ENCODE data around the gene ETV6. TPM values are rescaled to one million over a fixed set of nuclear protein-coding genes. Genes with fewer than 3 reads are reported as not detected.
A peak's percentile ranks its signal among the peaks of the same experiment; 100 is the strongest.

ETV6 gene
- total RNA-seq, 2 experiments from 2014 or later, result 53.7 to 54.9 TPM

DNA sequence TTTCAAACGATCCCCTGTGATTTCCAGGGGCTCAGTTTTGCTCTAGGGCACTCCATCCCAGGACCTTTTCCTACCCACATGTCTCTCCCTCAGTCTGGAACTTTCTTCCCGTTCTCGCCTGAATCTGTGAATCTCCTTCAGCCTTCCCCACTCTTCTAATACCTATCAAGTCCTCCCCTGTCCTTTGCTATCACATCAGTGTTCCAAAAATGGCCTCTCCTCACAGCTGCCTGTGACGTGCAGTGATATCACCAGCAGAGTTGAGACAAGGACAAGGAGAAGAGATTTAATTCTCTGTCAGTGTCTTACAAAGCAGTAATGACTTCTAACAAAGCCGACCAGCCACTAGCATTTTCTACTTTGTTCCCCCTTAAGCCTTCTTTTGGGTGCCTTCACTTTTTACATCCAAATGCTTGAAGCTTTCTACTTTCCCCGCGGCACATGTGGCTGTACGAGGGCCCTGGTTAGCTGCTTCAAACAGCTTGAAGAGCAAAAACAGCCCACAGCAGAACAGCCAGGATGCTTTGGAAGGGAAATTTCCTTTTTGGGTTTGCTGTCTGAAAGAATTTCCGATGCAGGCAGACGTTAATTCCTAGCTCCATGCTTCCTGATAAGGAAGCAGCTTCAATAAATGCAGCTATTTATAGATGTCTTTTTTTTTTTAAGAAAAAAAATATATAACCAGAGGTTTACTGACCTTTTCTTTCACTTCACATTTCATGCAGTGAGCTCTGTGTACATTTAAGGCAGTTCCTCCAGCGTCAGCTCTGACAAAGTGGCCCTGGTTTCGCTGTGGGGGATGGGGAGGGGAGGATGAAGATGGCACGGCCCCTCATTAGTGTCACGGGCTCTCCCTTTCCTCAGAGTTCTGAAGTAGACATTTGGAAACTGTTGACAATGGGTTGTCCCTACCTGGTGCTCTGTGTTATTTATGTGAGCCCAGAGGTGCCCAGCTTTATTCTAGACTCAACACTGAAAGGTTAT is 109.3 kb downstream of the ETV6 start:
- Mint-ChIP-seq H3K27ac (no peak overlapping the region), H3K36me3 (ENCODE audit: low read depth) (peaks cover 36% of the 10 kb centered on the region), H3K27me3 (no peaks in the 10 kb centered on the region), H3K4me1 (peaks cover 30% of the 10 kb centered on the region), H3K4me3 (no peak overlapping the region), H3K9me3 (no peaks in the 10 kb centered on the region)
- DNase-seq, result no peak
- CTCF ChIA-PET, result interaction anchor here (0.6 kb wide), 1 partner anchor 265 kb away, joined by 4 read pairs; no protein-coding TSS in a partner anchor
- POLR2A ChIA-PET, result interaction anchor here (1.0 to 1.4 kb wide), 2 partner anchors 14 to 28 kb away, joined by 3 to 4 read pairs; no protein-coding TSS in a partner anchor

DNA sequence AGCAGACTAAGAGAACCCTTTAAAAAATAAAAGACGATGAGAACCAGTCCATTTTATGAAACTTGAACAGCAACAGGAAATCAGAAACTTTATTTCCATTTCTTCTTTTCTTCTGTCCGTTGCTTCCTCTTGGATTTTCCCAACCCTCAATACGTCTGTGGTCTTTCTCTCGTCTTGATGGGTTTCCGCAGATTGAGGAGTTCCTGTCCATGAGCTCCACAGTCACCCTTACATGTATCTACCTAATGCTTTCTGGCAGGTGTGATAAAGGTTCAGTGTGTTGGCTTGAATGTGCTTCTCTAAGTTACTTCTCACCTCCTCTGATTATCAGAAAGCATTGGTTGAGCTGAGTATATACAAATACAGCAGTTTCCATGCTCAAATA is 110.0 kb downstream of the ETV6 start:
- peaks cover 33% of the 10 kb centered on the region for H3K36me3 Mint-ChIP-seq (ENCODE audit: low read depth)
- no peaks in the 10 kb centered on the region for H3K9me3 Mint-ChIP-seq
- no peak for DNase-seq
- CTCF ChIA-PET, result no interaction called here
- no peak overlapping the region for H3K4me3 Mint-ChIP-seq
- H3K4me1 Mint-ChIP-seq, result peaks cover 32% of the 10 kb centered on the region
- POLR2A ChIA-PET, result no interaction called here
- no peak overlapping the region for H3K27ac Mint-ChIP-seq
- H3K27me3 Mint-ChIP-seq, result no peaks in the 10 kb centered on the region

DNA sequence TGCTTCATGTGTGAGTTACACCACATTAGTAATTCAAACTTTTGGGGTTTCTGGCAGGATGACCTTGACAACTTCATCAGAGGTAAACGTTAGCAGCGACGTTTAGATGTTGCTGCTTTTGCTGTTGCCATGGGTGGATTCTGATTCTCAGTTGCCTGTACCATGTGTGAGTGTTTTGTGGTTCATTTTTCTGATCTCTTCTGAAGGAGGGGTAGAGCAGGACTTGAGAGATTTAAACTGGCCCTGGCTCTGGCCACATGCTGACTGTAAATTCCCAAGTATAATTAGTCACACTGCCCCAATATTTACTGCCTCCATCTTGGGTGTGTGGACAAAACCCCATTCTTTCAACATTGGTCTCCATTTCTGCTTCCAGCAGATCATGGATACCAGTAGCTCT is 110.4 kb downstream of the ETV6 start:
- CTCF ChIA-PET, result no interaction called here
- Mint-ChIP-seq H3K36me3 (ENCODE audit: low read depth) (peaks cover 32% of the 10 kb centered on the region), H3K9me3 (no peaks in the 10 kb centered on the region), H3K27ac (no peak overlapping the region), H3K4me1 (peaks cover 34% of the 10 kb centered on the region), H3K4me3 (no peak overlapping the region), H3K27me3 (no peaks in the 10 kb centered on the region)
- POLR2A ChIA-PET, result interaction anchor here (0.9 kb wide), 1 partner anchor 243 kb away, joined by 3 read pairs; no protein-coding TSS in a partner anchor
- no peak for DNase-seq

DNA sequence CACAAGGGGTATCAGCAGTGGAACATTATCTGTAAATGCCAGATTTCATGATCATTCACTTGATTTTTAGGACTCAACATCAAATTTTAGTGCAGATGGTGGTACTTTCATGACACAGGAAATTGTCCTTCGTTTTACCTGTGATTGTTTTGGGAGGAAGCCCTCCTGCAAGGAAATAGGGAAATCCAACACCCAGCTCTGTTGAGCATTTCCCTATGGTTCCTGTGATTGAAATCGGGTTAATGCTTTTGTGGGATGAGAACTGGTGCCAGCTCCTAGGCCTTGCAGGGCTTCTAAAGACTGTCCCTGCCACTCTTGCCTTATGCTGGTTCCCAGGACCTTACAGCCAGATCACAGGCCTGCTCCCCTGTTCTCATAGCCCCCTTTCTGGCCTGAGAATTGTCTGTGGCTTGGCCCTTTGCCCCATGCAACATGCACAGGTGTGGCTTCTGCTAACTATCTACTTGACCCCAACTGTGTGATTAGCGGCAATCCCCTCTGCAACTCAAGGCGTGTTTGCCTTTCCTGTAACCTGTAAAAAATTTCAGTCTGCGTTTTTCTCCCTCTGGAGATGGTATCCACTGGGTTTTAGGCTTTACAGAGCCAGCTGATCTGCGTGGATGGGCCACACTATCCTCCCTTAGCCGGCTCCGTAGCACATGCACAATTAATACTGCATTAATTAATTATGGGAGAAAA is 112.5 kb downstream of the ETV6 start:
- Mint-ChIP-seq H3K36me3 (ENCODE audit: low read depth) (peaks cover 35% of the 10 kb centered on the region), H3K27me3 (no peaks in the 10 kb centered on the region), H3K27ac (no peak overlapping the region), H3K4me1 (peaks cover 55% of the 10 kb centered on the region), H3K9me3 (no peaks in the 10 kb centered on the region), H3K4me3 (no peak overlapping the region)
- ChIA-PET CTCF (interaction anchor here (1.2 kb wide), 1 partner anchor 31 kb away, joined by 3 read pairs; no protein-coding TSS in a partner anchor), POLR2A (interaction anchor here (1.1 to 1.2 kb wide), 2 partner anchors 113 to 247 kb away, joined by 3 read pairs; partner anchors contain the start of gene ETV6)
- no peak for DNase-seq

DNA sequence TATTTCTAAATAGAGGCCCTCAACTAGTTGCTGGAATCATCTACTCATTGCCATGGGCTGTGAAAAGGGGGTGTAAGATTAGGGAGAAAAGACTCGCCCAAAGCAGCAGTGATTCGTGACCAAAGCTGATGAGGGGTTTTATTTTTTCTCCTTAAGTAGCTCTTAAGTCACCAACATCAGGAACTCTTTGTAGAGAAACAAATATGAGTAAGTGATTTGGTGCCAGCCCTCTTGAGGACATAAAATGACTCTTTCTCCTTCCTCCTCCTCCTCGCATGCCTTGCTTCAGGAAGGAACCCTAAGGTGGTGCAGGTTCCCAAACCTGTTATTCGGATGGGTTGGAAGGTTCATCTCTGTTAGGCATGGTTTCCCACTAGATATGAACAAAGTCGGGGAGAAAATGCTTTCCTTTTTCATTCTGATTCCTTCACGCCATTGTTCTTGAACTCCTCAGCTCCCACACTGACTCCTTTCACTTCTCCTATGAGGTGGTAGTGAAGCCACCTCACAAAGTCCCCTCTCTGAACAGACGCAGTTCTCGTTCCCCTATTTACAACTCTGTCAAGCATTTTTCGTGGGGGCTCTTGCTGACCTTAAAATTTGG is 113.4 kb downstream of the ETV6 start:
- Mint-ChIP-seq H3K9me3 (no peaks in the 10 kb centered on the region), H3K27me3 (no peaks in the 10 kb centered on the region), H3K4me1 (peaks cover 63% of the 10 kb centered on the region), H3K4me3 (no peak overlapping the region), H3K27ac (no peak overlapping the region), H3K36me3 (ENCODE audit: low read depth) (peaks cover 41% of the 10 kb centered on the region)
- ChIA-PET CTCF (interaction anchor here (1.2 kb wide), 1 partner anchor 32 kb away, joined by 3 read pairs; no protein-coding TSS in a partner anchor), POLR2A (interaction anchor here (1.1 to 1.2 kb wide), 2 partner anchors 114 to 247 kb away, joined by 3 read pairs; partner anchors contain the start of gene ETV6)
- no peak for DNase-seq

DNA sequence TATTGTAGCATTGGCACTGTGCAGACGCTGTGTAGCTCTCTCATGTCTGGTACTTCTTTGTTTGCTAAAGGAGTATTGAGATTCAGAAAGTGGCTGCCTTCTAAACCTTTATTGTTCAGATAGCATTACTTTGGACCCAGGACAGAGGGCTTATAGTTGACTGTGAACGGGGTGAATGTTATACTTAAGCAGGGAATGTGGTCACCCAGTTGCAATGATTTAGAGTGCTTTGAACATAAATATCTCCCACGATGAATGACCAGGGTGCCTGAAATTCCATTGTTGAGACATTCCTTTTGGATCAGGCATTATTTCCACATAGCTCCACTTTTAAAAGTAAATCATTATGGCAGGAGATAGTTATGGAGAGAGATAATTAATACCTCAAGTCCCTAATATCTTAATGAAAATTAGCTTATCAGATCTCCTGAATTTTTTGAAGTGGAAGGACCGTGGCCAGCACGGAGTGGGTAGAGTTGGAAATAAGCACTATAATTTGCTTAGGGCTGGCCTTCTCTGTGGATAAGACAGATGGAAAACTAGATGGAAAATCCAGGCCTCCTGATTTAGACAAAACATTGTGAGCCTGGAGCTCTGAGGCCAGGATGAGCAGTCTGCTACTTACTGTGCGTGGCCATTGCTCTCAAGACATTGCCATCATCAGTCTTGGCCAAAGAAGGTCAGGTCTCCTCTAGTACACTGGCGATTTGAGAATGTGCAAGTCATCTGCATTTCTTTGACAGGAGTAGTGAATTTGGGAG is 114.5 kb downstream of the ETV6 start:
- H3K9me3 Mint-ChIP-seq, result no peaks in the 10 kb centered on the region
- no peak for DNase-seq
- ChIA-PET CTCF (no interaction called here), POLR2A (no interaction called here)
- peaks cover 44% of the 10 kb centered on the region for H3K36me3 Mint-ChIP-seq (ENCODE audit: low read depth)
- H3K27ac Mint-ChIP-seq, result no peak overlapping the region
- H3K4me3 Mint-ChIP-seq, result no peak overlapping the region
- H3K27me3 Mint-ChIP-seq, result no peaks in the 10 kb centered on the region
- H3K4me1 Mint-ChIP-seq, result peaks cover 72% of the 10 kb centered on the region

DNA sequence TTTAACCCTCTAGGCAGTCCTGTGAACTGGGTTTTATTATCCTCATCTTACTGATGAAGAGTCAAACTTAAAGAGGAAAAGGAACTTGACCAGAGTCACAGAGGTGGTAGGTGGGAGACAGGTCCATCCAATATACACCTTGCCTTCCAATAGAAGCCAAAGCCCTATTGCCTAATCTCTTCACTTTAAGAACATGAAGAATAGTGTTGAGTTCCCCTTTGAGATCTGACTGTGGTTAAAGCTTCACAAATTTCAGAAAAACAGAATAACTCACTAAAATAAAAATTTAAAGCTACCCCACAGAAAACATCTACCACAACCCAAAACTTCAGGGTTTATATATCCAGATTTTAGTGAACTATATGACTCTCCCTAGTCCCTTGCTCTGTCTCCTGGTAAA is 115.4 kb downstream of the ETV6 start:
- H3K4me3 Mint-ChIP-seq, result no peak overlapping the region
- peaks cover 46% of the 10 kb centered on the region for H3K36me3 Mint-ChIP-seq (ENCODE audit: low read depth)
- H3K27me3 Mint-ChIP-seq, result no peaks in the 10 kb centered on the region

DNA sequence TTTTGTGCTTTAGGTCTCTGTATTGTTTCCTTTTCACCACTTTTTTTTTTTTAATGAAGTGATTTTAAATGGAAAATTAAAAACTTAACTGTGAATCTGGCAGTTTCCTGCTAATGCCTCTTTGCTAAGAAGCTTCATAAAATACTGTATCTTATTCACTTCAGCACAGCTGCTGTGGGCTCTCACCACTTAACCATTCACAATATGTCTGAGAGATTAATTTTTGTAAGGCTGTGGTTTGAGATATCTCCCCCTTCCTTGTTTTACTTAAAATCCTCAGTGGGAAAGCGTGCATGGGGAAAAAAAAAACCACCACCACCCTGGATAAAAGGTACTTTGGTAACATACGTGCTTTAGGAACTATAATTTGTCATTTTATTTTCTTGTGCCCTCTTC is 115.9 kb downstream of the ETV6 start:
- ChIA-PET CTCF (interaction anchor here (2.0 kb wide), 1 partner anchor 268 kb away, joined by 6 read pairs; no protein-coding TSS in a partner anchor), POLR2A (interaction anchor here (1.5 to 1.8 kb wide), 2 partner anchors 9 to 20 kb away, joined by 3 to 5 read pairs; no protein-coding TSS in a partner anchor)
- Mint-ChIP-seq H3K27ac (peak overlapping the region; percentile 46), H3K4me3 (peak overlapping the region; percentile 40), H3K27me3 (no peaks in the 10 kb centered on the region), H3K36me3 (ENCODE audit: low read depth) (peaks cover 45% of the 10 kb centered on the region), H3K4me1 (peaks cover 82% of the 10 kb centered on the region), H3K9me3 (no peaks in the 10 kb centered on the region)
- no peak for DNase-seq

More for the DNA sequence above, 115.4 kb downstream of the ETV6 start:
- CTCF ChIA-PET, result no interaction called here
- Mint-ChIP-seq H3K9me3 (no peaks in the 10 kb centered on the region), H3K27ac (peak overlapping the region; percentile 2), H3K4me1 (peaks cover 78% of the 10 kb centered on the region)
- DNase-seq, result no peak
- POLR2A ChIA-PET, result no interaction called here

DNA sequence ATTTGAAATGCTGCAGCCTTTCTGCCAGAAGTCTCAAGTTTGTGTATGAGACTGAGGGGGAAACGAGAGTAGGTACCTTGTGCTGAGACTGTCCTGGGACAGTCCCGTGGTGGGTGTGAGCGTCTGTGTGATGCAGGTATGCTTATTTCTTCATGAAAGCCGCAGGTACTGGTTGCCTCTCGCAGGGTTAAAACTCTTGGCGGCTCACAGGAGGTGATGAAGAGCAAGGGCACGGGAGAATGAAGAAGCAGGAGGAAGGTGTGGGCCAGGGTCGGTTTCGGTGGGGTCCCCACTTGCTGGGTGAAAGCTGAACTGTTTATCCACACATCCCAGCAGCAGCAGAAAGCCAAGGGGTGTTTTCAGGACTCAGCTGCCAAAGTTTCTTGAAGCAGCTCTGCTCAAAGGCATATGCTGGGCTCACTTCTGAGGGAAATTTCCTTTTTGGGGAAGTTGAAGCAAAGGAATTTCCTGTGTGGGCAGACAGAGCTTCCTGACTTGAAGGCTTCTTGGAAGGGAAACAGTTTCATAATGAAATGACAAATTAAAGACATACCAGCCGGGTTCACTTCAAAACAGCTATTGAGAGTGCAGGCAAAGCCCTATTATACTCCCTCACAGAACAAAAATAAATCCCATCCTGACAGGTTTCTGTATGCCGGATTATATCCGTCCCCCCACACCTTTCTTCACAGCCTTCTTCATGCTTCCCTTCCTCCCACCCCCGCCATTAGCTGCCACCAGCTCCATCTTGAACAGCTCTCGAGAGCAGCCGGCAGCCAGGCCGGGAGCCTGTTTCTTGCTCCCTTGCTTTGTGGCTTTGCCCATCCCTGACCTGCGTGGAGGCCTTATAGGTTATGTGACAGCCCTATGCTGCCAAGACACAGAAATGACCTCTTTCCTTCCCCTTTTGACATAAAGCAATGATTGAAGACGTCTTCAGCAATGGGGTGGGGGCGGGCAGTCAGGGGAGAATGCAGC is 116.6 kb downstream of the ETV6 start:
- peaks cover 89% of the 10 kb centered on the region for H3K4me1 Mint-ChIP-seq
- peaks cover 48% of the 10 kb centered on the region for H3K36me3 Mint-ChIP-seq (ENCODE audit: low read depth)
- H3K4me3 Mint-ChIP-seq, result peak overlapping the region; percentile 40

DNA sequence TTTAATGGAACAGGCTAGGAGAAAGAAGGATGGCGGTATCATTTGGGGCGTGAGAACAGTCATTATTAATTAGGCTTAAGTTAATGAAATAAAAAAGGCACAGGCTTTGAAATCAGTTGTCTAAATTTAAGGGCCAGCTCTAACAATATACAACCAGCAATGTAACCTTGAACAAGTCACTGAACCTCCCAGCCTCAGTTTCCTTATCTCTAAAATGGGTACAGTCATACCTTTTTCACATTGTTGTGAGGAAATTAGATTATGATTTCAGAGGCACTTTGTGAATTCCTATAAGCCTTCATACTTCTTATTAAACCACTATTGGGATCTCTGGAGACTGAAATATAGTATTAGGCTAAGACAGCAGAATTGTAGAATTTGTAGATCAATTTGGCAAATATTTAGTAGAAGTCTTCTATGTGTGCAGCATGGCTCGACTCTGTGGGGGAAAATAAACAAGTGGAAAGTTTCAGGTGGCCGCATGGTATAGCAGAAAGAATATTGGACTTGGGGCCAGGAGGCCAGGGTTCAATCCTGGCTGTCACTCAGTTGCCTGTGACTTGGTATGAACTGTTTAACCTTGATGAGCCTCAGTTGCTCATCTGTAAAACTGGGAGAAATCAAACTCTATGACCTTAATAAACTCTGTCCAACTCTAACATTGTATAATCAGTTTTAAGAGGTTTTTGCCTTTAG is 117.7 kb downstream of the ETV6 start:
- H3K4me1 Mint-ChIP-seq, result peaks cover 90% of the 10 kb centered on the region
- CTCF ChIA-PET, result interaction anchor here (1.2 to 2.0 kb wide), 3 partner anchors 33 to 266 kb away, joined by 3 to 6 read pairs (median 4); no protein-coding TSS in a partner anchor
- no peaks in the 10 kb centered on the region for H3K27me3 Mint-ChIP-seq
- H3K27ac Mint-ChIP-seq, result no peak overlapping the region
- peaks cover 54% of the 10 kb centered on the region for H3K36me3 Mint-ChIP-seq (ENCODE audit: low read depth)
- DNase-seq, result no peak
- POLR2A ChIA-PET, result interaction anchor here (1.0 to 1.8 kb wide), 5 partner anchors 8 to 305 kb away, joined by 3 to 9 read pairs (median 5); partner anchors contain the start of gene ETV6
- H3K4me3 Mint-ChIP-seq, result no peak overlapping the region
- H3K9me3 Mint-ChIP-seq, result no peaks in the 10 kb centered on the region

More for the DNA sequence above, 116.6 kb downstream of the ETV6 start:
- Mint-ChIP-seq H3K27me3 (no peaks in the 10 kb centered on the region), H3K9me3 (no peaks in the 10 kb centered on the region), H3K27ac (peak overlapping the region; percentile 46)
- CTCF ChIA-PET, result interaction anchor here (1.2 to 2.0 kb wide), 3 partner anchors 32 to 267 kb away, joined by 3 to 6 read pairs (median 4); no protein-coding TSS in a partner anchor
- POLR2A ChIA-PET, result interaction anchor here (0.8 to 1.8 kb wide), 6 partner anchors 9 to 306 kb away, joined by 3 to 9 read pairs (median 4); partner anchors contain the start of gene ETV6
- DNase-seq, result peak; percentile 37
